GM19238 (cell line): ENCODE measurements around the gene ST3GAL6.
"Not testable (repeated sequence)": the region's sequence is repeated elsewhere in the genome, so short reads cannot be mapped to it uniquely, and the experiment has no call there.

Source experiments
- DNase-seq: peaks from one replicate; pipeline ENCODE4 v3.0.0; 2011; ENCODE audit warnings: low spot score; ENCODE audit not compliant: insufficient read length

The ST3GAL6 gene

DNA sequence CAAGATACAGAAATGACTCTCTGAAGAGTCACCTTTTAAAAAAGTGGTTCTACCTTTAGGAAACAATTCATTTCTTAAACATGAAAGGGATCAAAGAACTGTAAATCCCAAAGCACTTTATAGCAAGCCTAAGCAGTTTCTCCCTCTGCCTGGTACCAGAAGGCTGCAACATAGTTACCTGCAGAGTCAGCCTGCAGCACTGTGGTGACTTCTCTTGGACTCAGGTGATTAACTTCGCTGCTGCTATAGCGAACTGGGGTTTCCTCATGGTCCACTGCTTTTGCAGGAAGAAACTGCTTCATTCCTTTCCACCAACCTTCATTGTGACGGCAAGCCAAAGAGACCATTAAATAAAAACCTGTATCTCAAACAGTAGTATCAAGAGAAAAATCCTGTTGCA lies 37.3 kb downstream of the ST3GAL6 start:
- no peak for DNase-seq

GRCh38 chr3:98801043-98801747 lies 38.1 kb downstream of the ST3GAL6 start:
- DNase-seq, result no peak

DNA sequence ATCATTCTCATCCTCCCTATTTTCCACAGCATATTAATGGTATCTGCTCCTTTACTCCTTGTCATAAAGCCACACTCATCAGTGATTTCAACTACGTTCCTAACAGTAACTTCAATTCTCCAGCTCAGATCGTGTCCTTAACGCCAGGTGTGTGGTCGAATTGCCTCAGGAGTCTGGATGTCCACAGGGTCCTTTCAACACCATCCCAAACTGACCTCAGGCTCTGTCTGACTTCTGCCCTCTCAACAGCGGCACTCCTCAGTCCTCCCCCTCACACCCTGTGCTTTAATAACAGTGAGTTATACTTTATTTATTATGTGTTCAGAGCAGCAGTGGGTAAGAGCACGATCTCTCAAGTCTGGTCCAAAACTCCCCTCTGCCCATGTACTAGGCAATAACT lies 42.4 kb downstream of the ST3GAL6 start:
- no peak for DNase-seq

- no peak for DNase-seq
Observed at GRCh38 chr3:98806521-98806920, 43.4 kb downstream of the ST3GAL6 start.

- DNase-seq, result no peak
Observed at GRCh38 chr3:98807011-98807410, 43.9 kb downstream of the ST3GAL6 start.

GRCh38 chr3:98807561-98807960 lies 44.4 kb downstream of the ST3GAL6 start:
- no peak for DNase-seq

GRCh38 chr3:98808071-98808470 lies 44.9 kb downstream of the ST3GAL6 start:
- no peak for DNase-seq

- DNase-seq, result no peak
Observed at GRCh38 chr3:98809557-98809956, 46.4 kb downstream of the ST3GAL6 start.

GRCh38 chr3:98811048-98811447 lies 47.9 kb downstream of the ST3GAL6 start:
- DNase-seq, result no peak

GRCh38 chr3:98812851-98813374 lies 49.8 kb downstream of the ST3GAL6 start:
- DNase-seq, result no peak

GRCh38 chr3:98814817-98815420 lies 51.8 kb downstream of the ST3GAL6 start:
- no peak for DNase-seq

GRCh38 chr3:98817547-98818041 lies 54.5 kb downstream of the ST3GAL6 start:
- DNase-seq, result no peak

DNA sequence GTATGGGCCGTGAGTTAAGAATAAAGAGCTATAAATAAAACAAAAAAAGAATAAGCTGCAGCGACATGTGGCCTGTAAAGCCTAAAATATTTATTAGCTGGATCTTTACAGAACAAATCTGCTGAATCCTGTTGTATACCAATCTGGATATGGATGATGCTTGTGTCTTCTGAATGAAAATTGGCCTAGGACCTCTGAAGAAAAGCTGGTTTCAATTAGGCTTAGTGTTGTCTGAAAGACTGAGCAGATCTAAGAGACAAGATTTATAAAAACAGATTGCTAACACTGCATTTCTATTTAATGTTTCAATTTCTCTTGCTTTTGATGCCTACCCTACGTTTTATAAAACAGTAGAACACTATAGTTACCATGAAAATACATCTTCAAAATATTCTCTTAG lies 57.9 kb downstream of the ST3GAL6 start:
- no peak for DNase-seq

- no peak for DNase-seq
Observed at GRCh38 chr3:98823791-98824190, 60.7 kb downstream of the ST3GAL6 start.

DNA sequence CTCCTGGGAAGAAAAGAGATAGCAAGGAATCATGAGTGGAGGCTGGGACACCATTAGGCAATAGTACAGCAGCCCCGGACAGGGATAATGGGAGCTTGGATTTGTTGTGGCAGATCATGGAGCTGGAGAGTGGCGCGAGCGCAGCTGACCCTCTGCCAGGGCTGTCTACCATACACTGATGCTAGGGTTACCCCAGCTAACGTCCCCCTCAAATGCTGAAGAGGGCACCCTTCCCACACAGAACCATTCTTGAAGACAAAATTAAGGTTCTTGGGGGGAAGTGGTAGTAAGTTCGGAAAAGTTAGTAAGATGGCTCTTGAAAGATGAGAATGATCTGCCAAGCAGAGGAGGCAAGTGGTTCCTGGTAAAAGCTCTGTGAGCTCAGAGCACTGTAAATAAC lies 61.1 kb downstream of the ST3GAL6 start:
- DNase-seq, result no peak

- DNase-seq, result no peak
Observed at GRCh38 chr3:98826126-98826525, 63.0 kb downstream of the ST3GAL6 start.

- no peak for DNase-seq
Observed at GRCh38 chr3:98827221-98827920, 64.2 kb downstream of the ST3GAL6 start.

DNA sequence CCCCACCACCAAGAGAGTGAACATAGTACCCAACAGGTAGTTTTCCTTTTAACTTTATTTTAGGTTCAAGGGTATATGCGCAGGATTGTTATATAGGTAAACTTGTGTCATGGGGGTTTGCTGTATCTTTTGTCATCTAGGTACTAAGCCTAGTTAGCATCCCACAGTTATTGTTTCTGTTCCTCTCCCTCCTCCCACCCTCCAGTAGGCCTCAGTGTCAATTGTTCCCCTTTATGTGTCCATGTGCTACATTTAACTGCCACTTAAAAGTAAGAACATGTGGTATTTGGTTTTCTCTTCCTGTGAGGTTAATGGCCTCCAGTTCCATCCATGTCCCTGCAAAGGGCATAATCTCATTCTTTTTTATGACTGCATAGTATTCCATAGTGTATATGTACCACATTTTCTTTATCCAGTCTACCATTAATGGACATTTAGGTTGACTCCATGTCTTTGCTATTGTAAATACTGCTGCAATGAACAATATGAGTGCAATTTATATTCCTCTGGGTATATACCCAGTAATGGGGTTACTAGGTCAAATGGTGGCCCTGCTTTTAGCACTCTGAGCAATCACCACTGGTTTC lies 66.2 kb downstream of the ST3GAL6 start:
- DNase-seq, result no peak

- DNase-seq, result not testable (repeated sequence)
Observed at GRCh38 chr3:98831060-98831459, 67.9 kb downstream of the ST3GAL6 start.

DNA sequence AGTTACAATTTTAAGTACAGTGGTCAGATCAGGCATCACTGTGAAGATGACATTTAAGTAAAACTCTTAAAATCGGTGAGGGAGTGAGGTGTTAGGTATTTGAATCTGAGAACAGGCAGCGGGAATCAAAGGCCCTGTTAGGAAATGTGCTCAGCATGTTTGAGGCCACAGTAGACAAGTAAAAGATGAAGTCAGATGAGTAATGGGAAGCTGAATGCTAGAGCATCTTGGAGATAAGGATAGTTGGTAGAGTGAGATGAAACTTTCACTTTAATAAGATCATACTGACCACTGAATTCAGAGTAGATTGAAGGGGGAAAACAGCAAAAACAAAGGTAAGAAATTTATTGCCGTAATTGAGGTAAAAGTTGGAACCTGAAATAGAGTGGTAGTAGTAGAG lies 76.7 kb downstream of the ST3GAL6 start:
- no peak for DNase-seq

DNA sequence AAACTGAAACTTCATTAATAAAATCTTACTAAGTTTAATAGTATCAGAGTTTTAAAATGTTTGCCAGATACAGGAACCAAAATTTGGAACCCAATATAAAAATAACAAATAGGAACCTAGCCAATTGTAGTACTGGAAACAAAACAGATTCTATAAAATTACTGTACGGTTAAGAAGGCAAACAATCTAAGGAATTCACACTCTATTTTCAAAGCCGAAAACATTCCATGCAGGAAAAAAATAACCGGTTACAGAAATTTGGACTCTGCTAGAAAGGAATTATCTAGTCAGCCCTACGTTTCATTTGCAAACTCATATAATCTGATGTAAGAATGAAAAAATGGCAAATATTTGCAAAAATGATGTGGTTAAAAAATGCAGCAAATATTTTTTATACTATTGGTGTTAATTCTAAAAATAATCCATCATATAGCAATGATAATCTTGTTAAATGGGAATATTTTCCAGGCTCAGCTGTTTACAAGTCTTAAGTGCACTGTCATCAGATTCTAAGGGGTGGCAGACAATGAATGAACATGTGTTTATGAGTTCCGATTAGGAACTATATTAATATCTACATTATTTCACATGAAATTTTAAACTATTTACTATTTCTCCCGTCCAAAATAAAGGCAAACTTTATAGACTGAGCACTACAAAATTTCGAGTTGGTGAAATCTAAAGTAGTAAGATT lies 80.3 kb downstream of the ST3GAL6 start:
- no peak for DNase-seq
